Amygdala (tissue), 56 donors: ENCODE measurements around the gene HIVEP3.
A peak's percentile ranks its signal among the peaks of the same experiment; 100 is the strongest.

Source experiments
- DNase-seq, 56 donors: peaks; one replicate each; lab custom pipeline; 2025; lab: John Stamatoyannopoulos, UW

Gene HIVEP3

GRCh38 chr1:41518471-41518870 lies 400.3 kb downstream of the HIVEP3 start:
- DNase-seq = no peak

- no peak for DNase-seq
Measured at GRCh38 chr1:41517062-41517438, 401.7 kb downstream of the HIVEP3 start.

- peak in 55 of 56 donors; percentile 50 to 99 (median 85) for DNase-seq
Measured at GRCh38 chr1:41516168-41517061, 402.3 kb downstream of the HIVEP3 start.

- no peak for DNase-seq
Measured at GRCh38 chr1:41515778-41516167, 402.9 kb downstream of the HIVEP3 start.

GRCh38 chr1:41515131-41515678 lies 403.5 kb downstream of the HIVEP3 start:
- DNase-seq = peak in 50 of 56 donors; percentile 14 to 88 (median 63)

GRCh38 chr1:41514381-41514780 lies 404.3 kb downstream of the HIVEP3 start:
- DNase-seq = no peak

- DNase-seq = no peak
Measured at GRCh38 chr1:41513383-41513735, 405.4 kb downstream of the HIVEP3 start.

GRCh38 chr1:41512701-41513382 lies 405.9 kb downstream of the HIVEP3 start:
- DNase-seq = no peak

GRCh38 chr1:41511239-41511540 lies 407.5 kb downstream of the HIVEP3 start:
- DNase-seq = no peak

- DNase-seq = no peak
Measured at GRCh38 chr1:41510531-41511238, 408.0 kb downstream of the HIVEP3 start.

GRCh38 chr1:41509270-41509671 lies 409.5 kb downstream of the HIVEP3 start:
- DNase-seq = no peak

GRCh38 chr1:41508290-41508689 lies 410.4 kb downstream of the HIVEP3 start:
- DNase-seq = no peak

- DNase-seq = no peak
Measured at GRCh38 chr1:41507836-41508235, 410.9 kb downstream of the HIVEP3 start.

- no peak for DNase-seq
Measured at GRCh38 chr1:41507110-41507720, 411.5 kb downstream of the HIVEP3 start.

GRCh38 chr1:41504114-41505035 lies 414.3 kb downstream of the HIVEP3 start:
- no peak for DNase-seq

- DNase-seq = no peak
Measured at GRCh38 chr1:41503538-41504113, 415.1 kb downstream of the HIVEP3 start.

GRCh38 chr1:41502912-41503311 lies 415.8 kb downstream of the HIVEP3 start:
- no peak for DNase-seq

- DNase-seq = no peak
Measured at GRCh38 chr1:41501581-41501980, 417.1 kb downstream of the HIVEP3 start.

- DNase-seq = no peak
Measured at GRCh38 chr1:41500781-41501518, 417.8 kb downstream of the HIVEP3 start.
